ENCODE results near the gene ACCSL.
A peak's percentile ranks its signal among the peaks of the same experiment; 100 is the strongest.

Gene ACCSL

DNA sequence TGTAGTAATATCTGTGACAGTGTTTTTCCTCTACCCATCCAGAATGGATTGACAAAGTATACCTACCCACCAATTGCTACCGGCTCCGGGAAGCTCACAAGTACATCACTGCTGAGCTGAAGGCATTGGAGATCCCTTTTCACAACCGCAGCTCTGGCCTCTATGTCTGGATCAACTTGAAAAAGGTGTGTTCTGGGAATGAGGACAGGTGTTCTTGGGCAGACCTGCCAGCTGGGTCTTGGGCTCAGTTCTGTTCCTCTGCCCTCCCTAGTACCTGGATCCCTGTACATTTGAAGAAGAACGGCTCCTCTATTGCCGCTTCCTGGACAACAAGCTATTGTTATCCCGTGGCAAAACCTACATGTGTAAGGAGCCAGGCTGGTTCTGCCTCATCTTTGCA lies 10.5 kb downstream of the ACCSL start:
- TF ChIP-seq EGR1 (IDR thresholded peaks at IDR 0.05): no peak
- TF ChIP-seq CEBPB (IDR thresholded peaks at IDR 0.05): no peak
- TF ChIP-seq TEAD4 (IDR thresholded peaks at IDR 0.05): no peak
- no peak for TF ChIP-seq EP300 (IDR thresholded peaks at IDR 0.05; ENCODE audit: borderline replicate concordance)
- no peak for TF ChIP-seq RAD21 (IDR thresholded peaks at IDR 0.05; ENCODE audit: low read depth)
- TF ChIP-seq TAF1 (IDR thresholded peaks at IDR 0.05; ENCODE audit: low read depth): no peak
- TF ChIP-seq, protein P1, sequence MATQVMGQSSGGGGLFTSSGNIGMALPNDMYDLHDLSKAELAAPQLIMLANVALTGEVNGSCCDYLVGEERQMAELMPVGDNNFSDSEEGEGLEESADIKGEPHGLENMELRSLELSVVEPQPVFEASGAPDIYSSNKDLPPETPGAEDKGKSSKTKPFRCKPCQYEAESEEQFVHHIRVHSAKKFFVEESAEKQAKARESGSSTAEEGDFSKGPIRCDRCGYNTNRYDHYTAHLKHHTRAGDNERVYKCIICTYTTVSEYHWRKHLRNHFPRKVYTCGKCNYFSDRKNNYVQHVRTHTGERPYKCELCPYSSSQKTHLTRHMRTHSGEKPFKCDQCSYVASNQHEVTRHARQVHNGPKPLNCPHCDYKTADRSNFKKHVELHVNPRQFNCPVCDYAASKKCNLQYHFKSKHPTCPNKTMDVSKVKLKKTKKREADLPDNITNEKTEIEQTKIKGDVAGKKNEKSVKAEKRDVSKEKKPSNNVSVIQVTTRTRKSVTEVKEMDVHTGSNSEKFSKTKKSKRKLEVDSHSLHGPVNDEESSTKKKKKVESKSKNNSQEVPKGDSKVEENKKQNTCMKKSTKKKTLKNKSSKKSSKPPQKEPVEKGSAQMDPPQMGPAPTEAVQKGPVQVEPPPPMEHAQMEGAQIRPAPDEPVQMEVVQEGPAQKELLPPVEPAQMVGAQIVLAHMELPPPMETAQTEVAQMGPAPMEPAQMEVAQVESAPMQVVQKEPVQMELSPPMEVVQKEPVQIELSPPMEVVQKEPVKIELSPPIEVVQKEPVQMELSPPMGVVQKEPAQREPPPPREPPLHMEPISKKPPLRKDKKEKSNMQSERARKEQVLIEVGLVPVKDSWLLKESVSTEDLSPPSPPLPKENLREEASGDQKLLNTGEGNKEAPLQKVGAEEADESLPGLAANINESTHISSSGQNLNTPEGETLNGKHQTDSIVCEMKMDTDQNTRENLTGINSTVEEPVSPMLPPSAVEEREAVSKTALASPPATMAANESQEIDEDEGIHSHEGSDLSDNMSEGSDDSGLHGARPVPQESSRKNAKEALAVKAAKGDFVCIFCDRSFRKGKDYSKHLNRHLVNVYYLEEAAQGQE (IDR thresholded peaks at IDR 0.05; ENCODE audit: low read depth): no peak
- TF ChIP-seq YY1 (IDR thresholded peaks at IDR 0.05; ENCODE audit: low read depth): no peak
- no peak for TF ChIP-seq FOXM1 (IDR thresholded peaks at IDR 0.05; ENCODE audit: borderline replicate concordance, low read depth)

DNA sequence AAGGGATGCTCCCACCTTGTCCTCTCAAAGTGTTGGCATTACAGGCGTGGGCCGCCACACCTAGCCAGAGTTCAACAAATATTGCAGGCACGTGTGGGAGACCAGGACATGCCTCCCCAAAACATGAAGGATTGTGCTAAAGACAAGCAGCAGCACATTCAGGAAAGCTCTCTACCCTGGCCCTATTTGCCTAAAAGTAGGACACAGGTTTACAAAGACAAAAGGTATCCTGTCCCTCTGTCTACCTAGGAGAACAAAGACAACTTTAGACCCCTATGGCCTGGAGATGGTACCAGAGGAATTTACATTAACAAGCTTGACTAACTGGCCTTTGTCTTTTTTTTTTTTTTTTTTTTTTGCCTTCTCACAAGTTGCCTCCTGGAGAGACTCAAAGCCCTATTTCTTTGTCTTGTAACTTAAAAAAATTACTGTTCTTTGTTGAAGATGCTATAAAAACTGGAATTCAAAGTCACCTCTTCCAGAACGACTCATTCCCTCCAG lies 17.4 kb downstream of the ACCSL start:
- TF ChIP-seq, protein P1 (IDR thresholded peaks at IDR 0.05; ENCODE audit: low read depth): no peak
- TF ChIP-seq EGR1 (IDR thresholded peaks at IDR 0.05) (no peak), NFIC (IDR thresholded peaks at IDR 0.05) (no peak), TCF12 (IDR thresholded peaks at IDR 0.05; ENCODE audit: low read depth) (no peak), RAD21 (IDR thresholded peaks at IDR 0.05; ENCODE audit: low read depth) (no peak), CREB1 (IDR thresholded peaks at IDR 0.05; ENCODE audit: low read depth) (no peak), ZBTB7A (IDR thresholded peaks at IDR 0.05; ENCODE audit: low read depth) (no peak), YY1 (IDR thresholded peaks at IDR 0.05; ENCODE audit: low read depth) (no peak)
- TF ChIP-seq, protein P2, sequence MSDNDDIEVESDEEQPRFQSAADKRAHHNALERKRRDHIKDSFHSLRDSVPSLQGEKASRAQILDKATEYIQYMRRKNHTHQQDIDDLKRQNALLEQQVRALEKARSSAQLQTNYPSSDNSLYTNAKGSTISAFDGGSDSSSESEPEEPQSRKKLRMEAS (IDR thresholded peaks at IDR 0.05): no peak
- TF ChIP-seq, protein P3, sequence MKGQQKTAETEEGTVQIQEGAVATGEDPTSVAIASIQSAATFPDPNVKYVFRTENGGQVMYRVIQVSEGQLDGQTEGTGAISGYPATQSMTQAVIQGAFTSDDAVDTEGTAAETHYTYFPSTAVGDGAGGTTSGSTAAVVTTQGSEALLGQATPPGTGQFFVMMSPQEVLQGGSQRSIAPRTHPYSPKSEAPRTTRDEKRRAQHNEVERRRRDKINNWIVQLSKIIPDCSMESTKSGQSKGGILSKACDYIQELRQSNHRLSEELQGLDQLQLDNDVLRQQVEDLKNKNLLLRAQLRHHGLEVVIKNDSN (IDR thresholded peaks at IDR 0.05): no peak

DNA sequence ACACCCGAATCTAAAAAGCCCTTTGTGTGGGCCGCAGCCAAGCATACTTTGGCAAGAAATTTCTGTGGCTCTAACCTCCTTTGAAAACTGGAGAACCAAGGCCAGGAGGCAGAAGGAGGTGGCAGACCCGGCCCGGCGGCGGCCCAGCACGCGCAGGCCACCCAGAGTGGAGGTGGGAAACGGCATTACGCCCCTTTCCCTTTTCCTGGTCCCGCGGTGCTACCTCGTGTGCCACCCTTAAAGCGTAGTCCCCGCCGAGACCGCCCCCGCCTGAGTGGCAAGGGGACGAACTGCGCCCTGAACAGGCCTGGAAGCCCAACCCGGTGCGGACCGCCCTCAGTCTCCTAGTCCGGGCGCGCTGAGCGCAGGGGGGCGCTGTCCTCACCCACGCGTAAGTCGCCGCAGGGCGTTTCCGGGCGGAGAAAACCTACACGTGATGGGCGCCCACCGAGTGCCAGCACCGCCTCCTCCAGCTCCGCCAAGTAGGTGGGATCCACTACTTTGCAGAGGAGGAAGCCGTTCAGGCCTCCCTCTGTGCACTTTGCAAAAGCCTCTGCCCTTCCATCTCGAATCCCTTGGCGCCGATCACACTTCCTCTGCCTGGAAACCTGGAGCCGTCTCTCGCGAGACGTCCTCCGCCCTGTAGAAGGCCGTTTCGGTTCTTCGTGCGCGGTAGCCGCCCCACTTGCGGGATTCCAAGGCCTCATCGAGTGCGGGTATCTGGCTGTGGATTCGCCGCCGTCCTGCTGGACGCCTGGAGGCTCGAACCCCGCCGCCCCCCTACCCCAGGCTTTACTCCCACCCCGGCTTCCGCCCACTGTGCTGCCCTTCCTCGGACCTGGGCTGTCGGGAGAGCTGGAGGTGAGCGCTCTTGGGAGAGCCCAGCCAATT lies 18.3 kb downstream of the ACCSL start, which contains the start of gene ACCS:
Gene ACCS, plus strand, starts transcription at position 430 of the 891 bp plus-strand sequence. CDS start 1,358 bp downstream, outside the sequence.
- TF ChIP-seq ZBTB7A (IDR thresholded peaks at IDR 0.05; ENCODE audit: low read depth) (no peak), FOXM1 (IDR thresholded peaks at IDR 0.05; ENCODE audit: borderline replicate concordance, low read depth) (no peak), CREB1 (IDR thresholded peaks at IDR 0.05; ENCODE audit: low read depth) (no peak), EGR1 (IDR thresholded peaks at IDR 0.05) (peak; percentile 58), YY1 (IDR thresholded peaks at IDR 0.05; ENCODE audit: low read depth) (no peak), TCF12 (IDR thresholded peaks at IDR 0.05; ENCODE audit: low read depth) (no peak; the same call in 1 of the 2 replicates), TAF1 (IDR thresholded peaks at IDR 0.05; ENCODE audit: low read depth) (no peak; the same call in none of the 2 replicates), NFIC (IDR thresholded peaks at IDR 0.05) (no peak), CEBPB (IDR thresholded peaks at IDR 0.05) (no peak), EP300 (IDR thresholded peaks at IDR 0.05; ENCODE audit: borderline replicate concordance) (no peak), TEAD4 (IDR thresholded peaks at IDR 0.05) (no peak), RAD21 (IDR thresholded peaks at IDR 0.05; ENCODE audit: low read depth) (no peak)
- TF ChIP-seq, protein P2 (IDR thresholded peaks at IDR 0.05): 0 out of 2 replicates have a peak, but pooled peaks have one; percentile 68
- TF ChIP-seq, protein P3 (IDR thresholded peaks at IDR 0.05): peak; percentile 83
- TF ChIP-seq, protein P1 (IDR thresholded peaks at IDR 0.05; ENCODE audit: low read depth): no peak

DNA sequence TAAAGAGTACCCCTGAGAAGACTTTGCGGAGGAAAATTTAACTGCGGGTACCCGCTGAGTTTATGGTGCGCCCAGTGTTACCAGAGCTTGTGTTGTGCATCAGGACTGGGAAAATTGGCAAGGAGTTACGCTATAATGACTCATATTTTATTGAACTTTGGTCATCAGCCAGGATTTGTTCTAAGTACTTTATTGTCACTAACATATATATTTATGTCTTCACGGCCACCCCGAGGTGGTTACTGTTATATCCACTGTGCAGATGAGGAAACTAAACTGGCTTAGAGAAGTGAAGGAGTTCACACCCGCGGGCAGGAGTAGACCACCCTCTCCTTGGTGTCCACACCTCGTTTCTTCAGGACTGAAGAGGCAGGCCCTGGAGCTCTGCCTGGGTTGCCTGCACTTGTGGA lies 19.0 kb downstream of the ACCSL start:
- no peak for TF ChIP-seq RAD21 (IDR thresholded peaks at IDR 0.05; ENCODE audit: low read depth)
- peak; percentile 53; the same call in 1 of the 2 replicates for TF ChIP-seq NFIC (IDR thresholded peaks at IDR 0.05)
- no peak for TF ChIP-seq CEBPB (IDR thresholded peaks at IDR 0.05)
- no peak for TF ChIP-seq TAF1 (IDR thresholded peaks at IDR 0.05; ENCODE audit: low read depth)

Measured in Ishikawa (cell line).